ENCODE results near the gene ROCK2.

GRCh38 chr2:11133936-11134320 is 210.5 kb downstream of the ROCK2 start:
- TF ChIP-seq, protein P1, sequence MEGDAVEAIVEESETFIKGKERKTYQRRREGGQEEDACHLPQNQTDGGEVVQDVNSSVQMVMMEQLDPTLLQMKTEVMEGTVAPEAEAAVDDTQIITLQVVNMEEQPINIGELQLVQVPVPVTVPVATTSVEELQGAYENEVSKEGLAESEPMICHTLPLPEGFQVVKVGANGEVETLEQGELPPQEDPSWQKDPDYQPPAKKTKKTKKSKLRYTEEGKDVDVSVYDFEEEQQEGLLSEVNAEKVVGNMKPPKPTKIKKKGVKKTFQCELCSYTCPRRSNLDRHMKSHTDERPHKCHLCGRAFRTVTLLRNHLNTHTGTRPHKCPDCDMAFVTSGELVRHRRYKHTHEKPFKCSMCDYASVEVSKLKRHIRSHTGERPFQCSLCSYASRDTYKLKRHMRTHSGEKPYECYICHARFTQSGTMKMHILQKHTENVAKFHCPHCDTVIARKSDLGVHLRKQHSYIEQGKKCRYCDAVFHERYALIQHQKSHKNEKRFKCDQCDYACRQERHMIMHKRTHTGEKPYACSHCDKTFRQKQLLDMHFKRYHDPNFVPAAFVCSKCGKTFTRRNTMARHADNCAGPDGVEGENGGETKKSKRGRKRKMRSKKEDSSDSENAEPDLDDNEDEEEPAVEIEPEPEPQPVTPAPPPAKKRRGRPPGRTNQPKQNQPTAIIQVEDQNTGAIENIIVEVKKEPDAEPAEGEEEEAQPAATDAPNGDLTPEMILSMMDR (tag by site-specific recombination; IDR thresholded peaks at IDR 0.05) = no peak
- TF ChIP-seq ZNF664 (tag by site-specific recombination; IDR thresholded peaks at IDR 0.05) (no peak), YY2 (tag by site-specific recombination; IDR thresholded peaks at IDR 0.05) (no peak), TCF7L2 (IDR thresholded peaks at IDR 0.05; ENCODE audit: borderline replicate concordance, low read depth, low read length) (no peak), ZNF292 (tag by site-specific recombination; IDR thresholded peaks at IDR 0.05; ENCODE audit: borderline replicate concordance, low read depth) (no peak), ZFP69B (tag by site-specific recombination; IDR thresholded peaks at IDR 0.05) (no peak)
- TF ChIP-seq, protein P2, sequence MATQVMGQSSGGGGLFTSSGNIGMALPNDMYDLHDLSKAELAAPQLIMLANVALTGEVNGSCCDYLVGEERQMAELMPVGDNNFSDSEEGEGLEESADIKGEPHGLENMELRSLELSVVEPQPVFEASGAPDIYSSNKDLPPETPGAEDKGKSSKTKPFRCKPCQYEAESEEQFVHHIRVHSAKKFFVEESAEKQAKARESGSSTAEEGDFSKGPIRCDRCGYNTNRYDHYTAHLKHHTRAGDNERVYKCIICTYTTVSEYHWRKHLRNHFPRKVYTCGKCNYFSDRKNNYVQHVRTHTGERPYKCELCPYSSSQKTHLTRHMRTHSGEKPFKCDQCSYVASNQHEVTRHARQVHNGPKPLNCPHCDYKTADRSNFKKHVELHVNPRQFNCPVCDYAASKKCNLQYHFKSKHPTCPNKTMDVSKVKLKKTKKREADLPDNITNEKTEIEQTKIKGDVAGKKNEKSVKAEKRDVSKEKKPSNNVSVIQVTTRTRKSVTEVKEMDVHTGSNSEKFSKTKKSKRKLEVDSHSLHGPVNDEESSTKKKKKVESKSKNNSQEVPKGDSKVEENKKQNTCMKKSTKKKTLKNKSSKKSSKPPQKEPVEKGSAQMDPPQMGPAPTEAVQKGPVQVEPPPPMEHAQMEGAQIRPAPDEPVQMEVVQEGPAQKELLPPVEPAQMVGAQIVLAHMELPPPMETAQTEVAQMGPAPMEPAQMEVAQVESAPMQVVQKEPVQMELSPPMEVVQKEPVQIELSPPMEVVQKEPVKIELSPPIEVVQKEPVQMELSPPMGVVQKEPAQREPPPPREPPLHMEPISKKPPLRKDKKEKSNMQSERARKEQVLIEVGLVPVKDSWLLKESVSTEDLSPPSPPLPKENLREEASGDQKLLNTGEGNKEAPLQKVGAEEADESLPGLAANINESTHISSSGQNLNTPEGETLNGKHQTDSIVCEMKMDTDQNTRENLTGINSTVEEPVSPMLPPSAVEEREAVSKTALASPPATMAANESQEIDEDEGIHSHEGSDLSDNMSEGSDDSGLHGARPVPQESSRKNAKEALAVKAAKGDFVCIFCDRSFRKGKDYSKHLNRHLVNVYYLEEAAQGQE (tag by site-specific recombination; IDR thresholded peaks at IDR 0.05) = no peak
- TF ChIP-seq, protein P3, sequence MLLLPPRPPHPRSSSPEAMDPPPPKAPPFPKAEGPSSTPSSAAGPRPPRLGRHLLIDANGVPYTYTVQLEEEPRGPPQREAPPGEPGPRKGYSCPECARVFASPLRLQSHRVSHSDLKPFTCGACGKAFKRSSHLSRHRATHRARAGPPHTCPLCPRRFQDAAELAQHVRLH (tag by site-specific recombination; IDR thresholded peaks at IDR 0.05) = no peak

Data from HEK293 (cell line).